Right renal pelvis (tissue), 4 donors: Measurements from ENCODE around the gene ARMC7. TPM values are rescaled to one million over a fixed set of nuclear protein-coding genes. Genes with fewer than 3 reads are reported as not detected.
"Not testable (repeated sequence)": the region's sequence is repeated elsewhere in the genome, so short reads cannot be mapped to it uniquely, and the experiment has no call there.

Source experiments
- DNase-seq, 4 donors: peaks; one replicate each; pipeline ENCODE4 v3.0.0-alpha.2; 2013; ENCODE audit warnings: low read depth in 4 of 4, low spot score in 3 of 4, missing footprints in 1 of 4
- polyA plus RNA-seq, 4 donors: library from polyadenylated mRNA; unstranded; fragments of 120-200 nt; gene quantifications; one replicate each; pipeline ENCODE4 v1.2.1, GENCODE V29; 2013; ENCODE audit not compliant: insufficient read length in 4 of 4

ARMC7 gene
- polyA plus RNA-seq, 4 donors = 16.0 to 19.4 (median 18.2) TPM

DNA sequence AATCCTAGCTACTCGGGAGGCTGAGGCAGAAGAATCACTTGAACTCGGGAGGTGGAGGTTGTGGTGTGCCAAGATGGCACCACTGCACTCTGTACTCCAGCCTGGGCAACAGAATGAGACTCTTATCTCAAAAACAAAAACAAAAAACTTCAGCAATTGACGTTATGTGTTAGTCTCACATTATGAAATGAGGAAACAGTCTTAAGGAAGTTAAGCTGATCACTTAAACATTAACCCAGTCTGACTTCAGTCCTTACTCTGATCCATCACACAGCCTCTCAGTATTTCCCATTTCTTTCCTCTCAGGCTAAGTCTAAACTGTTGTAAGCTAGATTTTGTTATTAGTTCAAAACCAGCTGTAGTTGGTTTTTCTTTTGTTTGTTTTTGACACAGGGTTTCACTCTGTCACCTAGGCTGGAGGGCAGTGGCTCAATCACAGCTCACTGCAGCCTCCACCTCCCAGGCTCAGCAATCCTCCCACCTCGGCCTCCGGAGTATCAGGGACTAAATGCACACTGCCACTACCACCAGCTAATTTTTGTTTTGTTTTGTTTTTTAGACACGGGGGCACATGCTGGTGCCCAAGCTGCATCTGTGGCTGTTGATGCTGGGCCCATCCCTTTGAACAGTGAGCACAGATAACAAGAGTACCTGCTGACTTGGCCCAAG, 38.2 kb downstream of the ARMC7 start:
- DNase-seq = no peak

- no peak for DNase-seq
Measured at GRCh38 chr17:75151930-75152329, 42.2 kb downstream of the ARMC7 start.

DNA sequence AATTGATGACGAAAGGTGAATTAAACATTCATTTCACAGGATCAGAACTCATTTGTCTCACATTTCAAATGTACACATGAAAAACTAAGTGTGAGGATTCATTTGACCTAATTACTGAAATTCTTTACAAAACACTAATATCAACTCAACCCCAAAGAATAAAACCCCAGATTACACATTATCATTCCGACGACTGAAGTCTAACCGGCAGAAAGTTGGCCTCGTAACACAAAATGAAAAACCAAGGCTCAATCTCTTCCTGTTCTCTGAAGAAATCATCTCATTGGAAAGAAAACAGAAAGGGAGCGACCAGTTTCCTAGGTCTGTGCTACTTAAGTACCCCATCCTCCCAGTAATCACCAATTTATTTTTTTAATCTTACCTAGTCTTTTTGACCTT, 42.8 kb downstream of the ARMC7 start:
- DNase-seq = no peak

DNA sequence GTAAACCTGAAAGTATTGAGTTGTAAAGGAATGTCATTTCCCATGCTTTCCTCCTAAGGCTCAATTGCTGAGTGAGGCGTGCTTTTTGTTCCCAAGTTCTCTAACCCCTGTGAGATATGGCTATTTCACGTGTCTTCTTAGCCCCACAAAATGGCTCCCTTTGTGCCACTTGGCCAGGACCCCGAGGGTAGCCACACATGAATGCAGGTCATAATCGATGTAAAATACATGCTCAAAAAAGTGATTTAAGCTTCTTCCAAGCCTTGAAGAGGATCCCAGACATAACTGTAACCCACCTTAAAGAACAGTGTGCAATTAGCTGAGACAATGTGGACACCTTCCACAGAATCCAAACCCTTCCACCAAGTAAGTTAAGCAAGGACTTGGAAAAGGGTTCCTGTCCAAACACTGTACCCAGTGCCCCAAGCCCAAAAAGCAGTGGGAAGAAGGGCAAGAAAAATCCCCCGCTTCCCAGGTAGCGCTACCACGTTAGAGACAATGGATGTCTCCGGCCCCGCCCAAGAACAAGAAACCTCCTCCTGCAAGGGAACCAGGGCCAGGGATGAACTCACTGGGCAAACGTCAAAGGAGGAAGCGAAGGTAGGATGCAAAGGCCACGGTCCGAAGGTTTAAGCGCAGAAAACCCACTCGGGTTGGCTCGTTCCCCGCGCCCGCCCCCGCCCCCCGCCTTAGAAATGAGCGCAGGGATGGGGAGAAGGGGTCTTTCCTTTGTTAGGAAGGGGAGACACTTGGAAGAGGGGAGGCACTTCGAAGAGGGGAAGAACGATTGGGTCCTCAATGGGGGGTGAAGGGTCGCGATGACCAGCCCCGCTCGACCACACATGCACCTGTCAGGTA, 43.4 kb downstream of the ARMC7 start:
- peak in 1 of 4 donors; percentile 14 for DNase-seq

DNA sequence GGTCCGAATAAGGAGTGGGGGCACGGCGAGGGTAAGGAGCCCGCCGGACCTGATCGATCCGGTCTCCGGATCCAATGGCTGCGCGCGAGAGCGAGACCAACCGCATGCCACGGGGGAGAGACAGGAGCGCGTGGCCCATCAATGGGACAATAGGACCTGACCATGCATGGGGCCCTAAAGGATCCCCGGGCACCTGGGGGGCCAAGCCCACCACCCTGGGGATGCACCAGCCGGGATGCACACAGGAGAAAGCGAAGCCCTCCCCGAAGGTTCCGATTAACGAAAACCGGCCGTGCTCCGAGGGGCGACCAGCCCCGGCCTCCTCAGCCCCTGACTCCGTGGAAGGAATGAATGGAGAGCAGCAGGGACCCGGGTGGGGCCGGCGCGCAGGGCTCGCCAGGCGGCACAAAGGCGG, 44.0 kb downstream of the ARMC7 start:
- DNase-seq = peak in 1 of 4 donors; percentile 23

GRCh38 chr17:75154195-75155106, 44.7 kb downstream of the ARMC7 start, which contains the start of gene JPT1:
Gene JPT1, minus strand, starts transcription at chr17:75154512. Its CDS starts 115 bp downstream, at chr17:75154397.
- DNase-seq = peak; percentile 91 to 99 (median 98)

DNA sequence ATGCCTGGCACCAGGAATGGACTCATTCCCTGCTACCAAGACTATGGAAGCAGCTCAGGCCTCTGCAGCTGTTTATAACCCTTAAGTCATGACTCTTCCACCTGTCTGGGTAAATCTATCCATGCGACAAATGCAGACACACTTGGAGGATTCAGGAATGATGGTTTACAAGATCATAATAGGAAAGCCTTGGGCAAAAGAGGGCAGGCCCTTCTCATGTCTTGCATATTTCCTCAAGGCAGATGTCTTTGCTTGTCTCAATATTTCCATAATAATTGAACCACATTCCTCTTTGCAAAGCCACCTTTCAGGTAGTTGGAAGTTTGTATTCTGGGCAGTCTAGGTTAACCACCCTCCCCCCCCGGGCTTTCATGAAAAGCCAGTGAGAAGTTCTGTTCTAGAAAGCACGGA, 45.4 kb downstream of the ARMC7 start:
- peak in 1 of 4 donors; percentile 5 for DNase-seq

GRCh38 chr17:75158480-75158879, 48.7 kb downstream of the ARMC7 start:
- DNase-seq = not testable (repeated sequence)

GRCh38 chr17:75159196-75160031, 49.6 kb downstream of the ARMC7 start:
- DNase-seq = no peak

DNA sequence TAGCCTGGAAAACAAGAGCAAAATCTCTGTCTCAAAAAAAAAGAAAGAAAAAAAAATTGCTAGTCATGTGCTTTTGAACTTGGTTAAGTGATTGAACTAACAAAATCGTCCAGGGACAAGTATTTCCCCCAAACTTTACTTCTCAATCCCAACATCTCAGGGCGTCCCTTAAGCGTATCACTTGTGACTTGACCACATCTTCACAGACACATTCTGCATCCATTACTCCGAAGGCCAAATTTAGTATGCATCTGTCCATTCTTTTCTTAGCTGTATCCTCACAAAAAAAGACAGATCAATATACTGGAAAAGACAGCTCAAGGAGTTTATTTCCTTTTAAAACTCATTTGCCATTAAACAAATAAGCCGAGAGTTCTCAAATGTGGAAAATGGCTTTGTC, 50.4 kb downstream of the ARMC7 start:
- no peak for DNase-seq

- DNase-seq = no peak
Measured at GRCh38 chr17:75163074-75163473, 53.3 kb downstream of the ARMC7 start.

DNA sequence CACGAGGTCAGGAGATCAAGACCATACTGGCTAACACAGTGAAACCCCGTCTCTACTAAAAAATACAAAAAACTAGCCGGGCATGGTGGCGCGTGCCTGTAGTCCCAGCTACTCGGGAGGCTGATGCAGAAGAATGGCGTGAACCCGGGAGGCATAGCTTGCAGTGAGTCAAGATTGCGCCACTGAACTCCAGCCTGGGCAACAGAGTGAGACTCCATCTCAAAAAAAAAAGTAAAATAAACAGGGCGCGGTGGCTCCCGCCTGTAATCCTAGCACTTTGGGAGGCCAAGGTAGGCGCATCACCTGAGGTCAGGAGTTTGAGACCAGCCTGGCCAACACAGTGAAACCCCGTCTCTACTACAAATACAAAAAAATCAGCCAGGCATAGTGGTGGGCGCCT, 54.8 kb downstream of the ARMC7 start:
- DNase-seq = not testable (repeated sequence)

GRCh38 chr17:75168998-75169397, 59.2 kb downstream of the ARMC7 start:
- no peak for DNase-seq

DNA sequence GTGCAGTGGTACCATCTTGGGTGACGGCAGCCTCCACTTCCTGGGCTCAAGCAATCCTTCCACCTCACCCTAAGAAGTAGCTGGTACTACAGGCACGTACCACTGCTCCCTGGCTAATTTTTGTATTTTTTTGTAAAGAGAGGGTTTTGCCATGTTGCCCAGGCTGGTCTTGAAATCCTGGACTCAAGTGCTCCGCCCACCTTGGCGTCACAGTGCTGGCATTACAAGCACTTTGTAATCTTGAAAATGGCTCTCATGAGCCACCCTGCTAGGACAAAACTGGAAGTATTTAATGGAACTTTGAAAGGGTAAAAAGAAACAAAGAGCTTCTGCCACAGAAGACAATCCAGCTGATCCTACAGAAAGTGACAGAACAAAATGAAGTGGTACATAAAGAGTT, 63.8 kb downstream of the ARMC7 start:
- no peak for DNase-seq

- no peak for DNase-seq
Measured at GRCh38 chr17:75174996-75175395, 65.2 kb downstream of the ARMC7 start.

DNA sequence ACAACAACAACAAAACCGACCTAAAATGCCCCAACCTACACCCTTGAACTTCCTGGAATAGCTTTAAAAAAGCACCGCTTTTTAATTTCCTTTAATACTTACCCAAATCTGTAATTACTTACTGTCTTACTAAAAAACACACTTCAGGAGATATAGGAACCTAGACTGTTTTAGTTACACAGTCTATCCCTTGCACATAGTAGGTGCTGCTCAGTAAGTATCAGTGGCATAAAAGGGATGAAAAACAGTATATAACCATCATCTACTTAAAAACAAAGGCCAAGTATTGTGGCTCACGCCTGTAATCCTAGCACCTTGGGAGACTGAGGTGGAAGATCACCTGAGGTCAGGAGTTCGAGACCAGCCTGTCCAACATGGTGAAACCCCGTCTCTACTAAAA, 66.9 kb downstream of the ARMC7 start:
- DNase-seq = no peak

GRCh38 chr17:75178453-75178852, 68.7 kb downstream of the ARMC7 start:
- DNase-seq = no peak
